Naive B cell (primary cell): ENCODE results near the gene METTL25B. TPM values are rescaled to one million over a fixed set of nuclear protein-coding genes. Genes with fewer than 3 reads are reported as not detected.

Experiments used
- ATAC-seq, 2 donors: fragments of 150-1000 bp; cut with Tn5 transposase; 2 replicates each; pipeline ENCODE4 v1.10.0; 2021; ENCODE audit warnings: low read depth in 2 of 2, mild to moderate bottlenecking in 2 of 2, moderate library complexity in 2 of 2
- DNase-seq: peaks from one replicate; pipeline ENCODE4 v3.0.0; 2022
- H3K27ac Mint-ChIP-seq, 6 donors: one replicate each; pipeline ENCODE4 v1.8.0; 2020 to 2022; ENCODE audit warnings: mild to moderate bottlenecking in 6 of 6, mixed read lengths in 6 of 6, moderate library complexity in 5 of 6, inconsistent platforms in 2 of 6
- H3K27me3 Mint-ChIP-seq, 3 donors: one replicate each; pipeline ENCODE4 v1.8.0; 2021 to 2022; ENCODE audit warnings: mixed read lengths in 3 of 3, mild to moderate bottlenecking in 1 of 3
- H3K36me3 Mint-ChIP-seq, 2 donors: one replicate each; pipeline ENCODE4 v1.8.0; 2020 to 2022; ENCODE audit warnings: mixed read lengths in 2 of 2, inconsistent platforms in 1 of 2, mild to moderate bottlenecking in 1 of 2
- H3K4me1 Mint-ChIP-seq, 3 donors: one replicate each; pipeline ENCODE4 v1.8.0; 2020 to 2022; ENCODE audit warnings: mixed read lengths in 3 of 3, inconsistent platforms in 1 of 3, mild to moderate bottlenecking in 1 of 3, moderate library complexity in 1 of 3
- H3K4me3 Mint-ChIP-seq, 8 donors: one replicate each; pipeline ENCODE4 v1.8.0; 2020 to 2022; ENCODE audit warnings: mild to moderate bottlenecking in 8 of 8, mixed read lengths in 8 of 8, moderate library complexity in 8 of 8, inconsistent platforms in 2 of 8
- H3K9me3 Mint-ChIP-seq, 7 donors: one replicate each; pipeline ENCODE4 v1.8.0; 2020 to 2022; ENCODE audit warnings: mixed read lengths in 7 of 7, mild to moderate bottlenecking in 5 of 7, inconsistent platforms in 2 of 7, moderate library complexity in 1 of 7
- polyA plus RNA-seq, 6 donors: library from polyadenylated mRNA; unstranded; fragments of 300-500 nt; fragmentation: Illumina TruSeq; gene quantifications; one replicate each; pipeline ENCODE4 v1.2.3, GENCODE V29; 2021; ENCODE audit warnings: low read depth in 6 of 6

The METTL25B gene
- polyA plus RNA-seq, 6 donors from 2014 or later = 6.9 to 14.4 (median 9.6) TPM

DNA sequence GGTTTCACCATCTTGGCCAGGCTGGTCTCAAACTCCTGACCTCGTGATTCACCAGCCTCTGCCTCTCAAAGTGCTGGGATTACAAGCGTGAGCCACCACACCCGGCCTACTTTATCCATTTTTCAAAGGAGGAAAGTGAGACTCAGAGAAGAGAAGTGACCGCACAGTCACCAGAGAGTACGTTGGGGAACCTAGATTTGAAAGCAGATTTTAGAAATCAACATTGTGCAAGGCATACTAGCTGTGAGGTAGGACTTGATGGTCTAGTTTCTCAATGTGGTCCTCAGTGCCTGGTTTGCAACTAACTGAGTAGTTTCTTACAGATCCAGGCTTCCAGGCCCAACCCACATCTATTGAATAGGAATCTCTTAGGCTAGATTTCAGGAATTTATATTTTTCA is 37.4 kb downstream of the METTL25B start:
- no peaks in the 10 kb centered on the region for H3K27me3 Mint-ChIP-seq
- peak overlapping the region in 2 of 8 donors; percentile 16 to 44 for H3K4me3 Mint-ChIP-seq
- H3K36me3 Mint-ChIP-seq = peaks cover 2 to 5% of the 10 kb centered on the region in 2 donors
- peaks cover 22 to 25% (median 24%) of the 10 kb centered on the region in 3 donors for H3K4me1 Mint-ChIP-seq
- peak overlapping the region in 1 of 6 donors; percentile 24 for H3K27ac Mint-ChIP-seq
- ATAC-seq = no peak
- H3K9me3 Mint-ChIP-seq = no peaks in the 10 kb centered on the region
- DNase-seq = no peak

GRCh38 chr1:156766298-156767100 is 38.2 kb downstream of the METTL25B start:
- ATAC-seq = no peak
- H3K27ac Mint-ChIP-seq = peak overlapping the region in 4 of 6 donors; percentile 24 to 76 (median 36)
- no peak overlapping the region for H3K4me3 Mint-ChIP-seq
- no peak for DNase-seq
- no peaks in the 10 kb centered on the region for H3K9me3 Mint-ChIP-seq
- H3K27me3 Mint-ChIP-seq = no peaks in the 10 kb centered on the region
- peaks cover 10 to 13% of the 10 kb centered on the region in 2 donors for H3K36me3 Mint-ChIP-seq
- peaks cover 30 to 34% (median 33%) of the 10 kb centered on the region in 3 donors for H3K4me1 Mint-ChIP-seq

GRCh38 chr1:156767101-156767878 is 39.0 kb downstream of the METTL25B start, which contains the start of gene PRCC:
TSS of gene PRCC (plus strand) at chr1:156767535. CDS start at chr1:156767772, 237 bp downstream.
- H3K4me3 Mint-ChIP-seq = no peak within 1 kb of the TSS
- H3K27me3 Mint-ChIP-seq = no peaks in the 10 kb centered on the region
- H3K27ac Mint-ChIP-seq = peak within 1 kb of the TSS in 4 of 6 donors; percentile 24 to 86 (median 60)

DNA sequence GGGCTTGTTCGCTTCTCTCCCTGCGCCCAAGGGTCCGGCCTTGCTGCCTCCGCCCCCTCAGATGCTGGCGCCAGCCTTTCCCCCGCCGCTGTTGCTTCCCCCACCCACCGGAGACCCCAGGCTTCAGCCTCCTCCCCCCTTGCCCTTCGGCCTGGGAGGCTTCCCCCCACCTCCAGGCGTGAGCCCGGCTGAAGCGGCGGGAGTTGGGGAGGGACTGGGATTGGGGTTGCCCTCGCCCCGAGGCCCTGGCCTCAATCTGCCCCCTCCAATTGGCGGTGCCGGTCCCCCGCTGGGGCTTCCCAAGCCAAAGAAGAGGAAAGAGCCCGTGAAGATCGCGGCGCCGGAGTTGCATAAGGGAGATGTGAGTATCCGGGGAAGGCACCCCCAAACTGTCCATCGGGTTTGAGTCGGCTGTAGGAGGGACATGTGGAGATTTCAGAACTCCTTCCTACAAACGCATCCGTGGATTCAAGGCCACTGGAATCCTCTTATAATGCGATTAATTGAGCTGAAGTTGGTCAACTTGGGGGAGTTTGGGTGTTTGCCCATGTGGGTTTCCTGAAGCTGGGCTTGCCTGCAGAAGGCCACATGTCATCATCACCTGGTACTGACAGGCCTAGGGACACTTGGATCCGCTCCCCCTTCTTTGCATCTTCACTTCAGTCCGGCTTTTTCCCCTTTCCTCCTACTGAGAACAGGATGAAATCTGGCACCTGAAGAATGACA is 39.8 kb downstream of the METTL25B start:
- Mint-ChIP-seq H3K4me1 (peaks cover 37 to 45% (median 40%) of the 10 kb centered on the region in 3 donors), H3K36me3 (peaks cover 12 to 13% of the 10 kb centered on the region in 2 donors), H3K27ac (peak overlapping the region in 1 of 6 donors; percentile 86), H3K4me3 (no peak overlapping the region), H3K9me3 (no peaks in the 10 kb centered on the region), H3K27me3 (no peaks in the 10 kb centered on the region)
- ATAC-seq = peak in 1 of 2 donors; percentile 6
- no peak for DNase-seq

More at GRCh38 chr1:156767101-156767878, 39.0 kb downstream of the METTL25B start, which contains the start of gene PRCC:
- ATAC-seq (peak; percentile 91), DNase-seq (peak; percentile 98)
- Mint-ChIP-seq H3K4me1 (peaks cover 31 to 38% (median 33%) of the 10 kb centered on the region in 3 donors), H3K9me3 (no peaks in the 10 kb centered on the region), H3K36me3 (peaks cover 12 to 13% of the 10 kb centered on the region in 2 donors)

DNA sequence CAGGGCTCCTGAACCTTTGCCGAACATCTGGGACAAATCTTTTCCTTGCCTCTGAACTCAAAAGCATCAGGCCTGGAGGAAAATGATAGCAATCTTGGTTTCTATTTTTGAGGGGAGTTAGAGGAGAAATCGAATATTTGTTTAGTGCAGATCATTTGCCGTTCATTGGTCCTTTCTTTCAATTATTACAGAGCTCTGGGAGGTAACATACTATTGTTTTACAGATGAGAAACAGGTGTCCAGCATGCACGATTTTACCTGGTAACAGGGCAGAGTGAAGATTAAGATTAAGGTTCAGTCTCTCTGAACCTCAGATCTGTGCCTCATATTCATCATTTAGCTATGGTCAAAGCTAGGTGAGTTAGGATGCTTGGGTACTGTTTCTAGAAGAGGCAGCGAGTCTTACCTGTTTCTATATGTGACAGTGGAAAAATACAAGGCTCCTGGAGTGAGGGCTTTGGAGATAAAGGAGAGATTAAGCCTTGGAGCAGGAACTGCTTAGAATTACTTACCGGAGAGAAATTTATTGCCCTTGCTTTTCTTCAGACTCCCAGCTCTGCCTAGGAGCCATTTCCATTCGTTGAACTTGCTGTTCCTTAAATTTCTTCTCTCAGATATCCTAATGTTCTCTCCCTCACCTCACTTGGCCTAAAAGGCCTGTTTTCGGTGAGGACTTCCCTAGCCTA is 40.5 kb downstream of the METTL25B start:
- Mint-ChIP-seq H3K9me3 (no peaks in the 10 kb centered on the region), H3K27me3 (no peaks in the 10 kb centered on the region), H3K4me1 (peaks cover 41 to 51% (median 47%) of the 10 kb centered on the region in 3 donors), H3K36me3 (peaks cover 12 to 17% of the 10 kb centered on the region in 2 donors), H3K4me3 (peak overlapping the region in 1 of 8 donors; percentile 30), H3K27ac (peak overlapping the region in 2 of 6 donors; percentile 10 to 86)
- DNase-seq = no peak
- no peak for ATAC-seq

- Mint-ChIP-seq H3K36me3 (peaks cover 12 to 19% of the 10 kb centered on the region in 2 donors), H3K27ac (peak overlapping the region in 1 of 6 donors; percentile 67), H3K27me3 (no peaks in the 10 kb centered on the region), H3K4me3 (no peak overlapping the region), H3K9me3 (no peaks in the 10 kb centered on the region), H3K4me1 (peaks cover 46 to 71% (median 61%) of the 10 kb centered on the region in 3 donors)
- no peak for ATAC-seq
- DNase-seq = no peak
Measured at GRCh38 chr1:156772222-156772621, 44.0 kb downstream of the METTL25B start.

GRCh38 chr1:156772728-156773497 is 44.6 kb downstream of the METTL25B start:
- DNase-seq = no peak
- H3K4me3 Mint-ChIP-seq = peak overlapping the region in 1 of 8 donors; percentile 4

DNA sequence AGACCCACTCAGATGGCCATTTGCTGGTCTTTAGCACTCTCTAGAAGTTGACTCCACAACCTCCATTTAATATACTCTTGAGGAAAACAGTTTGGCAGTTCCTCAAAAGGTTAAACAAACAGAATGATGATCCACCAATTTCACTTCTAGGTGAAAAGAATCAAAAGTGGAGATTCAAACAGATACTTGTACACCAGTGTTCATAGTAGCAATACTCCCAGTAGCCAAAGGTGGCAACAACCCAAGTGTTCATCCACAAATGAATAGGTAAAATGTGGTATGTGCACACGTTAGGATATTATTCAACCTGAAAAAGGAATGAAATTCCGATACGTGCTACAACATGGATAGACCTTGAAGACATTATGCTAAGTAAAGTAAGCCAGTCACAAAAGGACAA is 45.3 kb downstream of the METTL25B start:
- H3K4me3 Mint-ChIP-seq = no peak overlapping the region
- peaks cover 12 to 19% of the 10 kb centered on the region in 2 donors for H3K36me3 Mint-ChIP-seq
- H3K27me3 Mint-ChIP-seq = no peaks in the 10 kb centered on the region
- peak overlapping the region in 2 of 6 donors; percentile 4 to 47 for H3K27ac Mint-ChIP-seq
- H3K4me1 Mint-ChIP-seq = peaks cover 51 to 69% (median 69%) of the 10 kb centered on the region in 3 donors
- ATAC-seq (no peak), DNase-seq (no peak)
- H3K9me3 Mint-ChIP-seq = no peaks in the 10 kb centered on the region

More at GRCh38 chr1:156772728-156773497, 44.6 kb downstream of the METTL25B start:
- H3K4me1 Mint-ChIP-seq = peaks cover 50 to 76% (median 68%) of the 10 kb centered on the region in 3 donors
- peak overlapping the region in 4 of 6 donors; percentile 20 to 81 (median 71) for H3K27ac Mint-ChIP-seq
- ATAC-seq = no peak
- no peaks in the 10 kb centered on the region for H3K27me3 Mint-ChIP-seq
- no peaks in the 10 kb centered on the region for H3K9me3 Mint-ChIP-seq
- H3K36me3 Mint-ChIP-seq = peaks cover 12 to 19% of the 10 kb centered on the region in 2 donors

GRCh38 chr1:156775799-156776198 is 47.5 kb downstream of the METTL25B start:
- DNase-seq = no peak
- no peak for ATAC-seq
- Mint-ChIP-seq H3K4me3 (no peak overlapping the region), H3K36me3 (peaks cover 8 to 13% of the 10 kb centered on the region in 2 donors), H3K4me1 (peaks cover 38 to 51% (median 49%) of the 10 kb centered on the region in 3 donors), H3K9me3 (no peaks in the 10 kb centered on the region), H3K27me3 (no peaks in the 10 kb centered on the region), H3K27ac (peak overlapping the region in 3 of 6 donors; percentile 25 to 55 (median 54))

GRCh38 chr1:156776942-156777341 is 48.7 kb downstream of the METTL25B start:
- Mint-ChIP-seq H3K4me3 (no peak overlapping the region), H3K9me3 (no peaks in the 10 kb centered on the region), H3K27ac (peak overlapping the region in 2 of 6 donors; percentile 29 to 39), H3K4me1 (peaks cover 39 to 53% (median 46%) of the 10 kb centered on the region in 3 donors), H3K27me3 (no peaks in the 10 kb centered on the region), H3K36me3 (peaks cover 5 to 10% of the 10 kb centered on the region in 2 donors)
- ATAC-seq = no peak
- DNase-seq = no peak

DNA sequence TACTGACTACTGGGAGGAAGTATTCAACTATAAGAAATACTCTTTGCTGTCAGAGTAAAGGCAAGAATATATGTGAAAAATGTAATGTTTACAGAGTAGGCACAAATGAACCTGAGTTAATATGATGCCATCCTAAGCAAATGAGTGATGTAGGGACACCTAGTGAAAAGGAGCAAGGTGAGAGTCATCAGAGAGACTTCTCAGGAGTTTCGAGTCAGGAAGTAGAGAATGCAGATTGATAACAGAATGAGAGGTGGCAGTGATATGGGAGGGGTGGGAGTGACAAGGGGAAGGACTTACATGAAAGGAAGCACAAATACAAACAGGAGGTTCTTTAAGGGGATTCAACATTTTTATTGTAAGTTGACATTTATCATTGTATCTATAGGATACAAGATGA is 49.3 kb downstream of the METTL25B start:
- H3K4me3 Mint-ChIP-seq = no peak overlapping the region
- no peaks in the 10 kb centered on the region for H3K9me3 Mint-ChIP-seq
- ATAC-seq (no peak), DNase-seq (no peak)
- H3K27ac Mint-ChIP-seq = peak overlapping the region in 4 of 6 donors; percentile 19 to 62 (median 34)
- H3K27me3 Mint-ChIP-seq = no peaks in the 10 kb centered on the region
- peaks cover 38 to 51% (median 40%) of the 10 kb centered on the region in 3 donors for H3K4me1 Mint-ChIP-seq
- H3K36me3 Mint-ChIP-seq = peaks cover 5 to 17% of the 10 kb centered on the region in 2 donors
